Ovary (tissue), 9 donors: ENCODE results near the gene ARSJ. TPM values are rescaled to one million over a fixed set of nuclear protein-coding genes. Genes with fewer than 3 reads are reported as not detected.

Source experiments
- DNase-seq, 5 donors: peaks; one replicate each; pipeline ENCODE4 v3.0.0-alpha.2; 2019 to 2020
- H3K27ac ChIP-seq, 2 donors: fragments of 200-600 bp; one replicate each; pipeline versions ENCODE4 v1.5.1 to v1.8.0; 2019 to 2022
- H3K27me3 ChIP-seq: fragments of 200-600 bp; one replicate; pipeline ENCODE4 v1.8.0; 2022
- H3K36me3 ChIP-seq: fragments of 200-600 bp; sonication (generic); one replicate; pipeline ENCODE4 v1.5.1; 2019
- H3K4me1 ChIP-seq: one replicate; pipeline ENCODE4 v1.8.1; 2013; ENCODE audit warnings: mild to moderate bottlenecking, moderate library complexity; ENCODE audit not compliant: insufficient read depth
- H3K4me3 ChIP-seq: fragments of 200-600 bp; sonication (generic); one replicate; pipeline ENCODE4 v1.5.1; 2017
- H3K9me3 ChIP-seq, 2 donors: fragments of 200-600 bp in 1 of 2; sonication (generic) in 1 of 2; one replicate each; pipeline versions ENCODE4 v1.5.1 to v1.8.1; 2013 to 2019; ENCODE audit warnings: mild to moderate bottlenecking in 1 of 2, moderate library complexity in 1 of 2
- CTCF ChIP-seq, 3 donors: fragments of 450-650 bp in 2 of 3; fragments of 200-600 bp in 1 of 3; IDR thresholded peaks; one replicate each; pipeline versions ENCODE4 v1.5.1 to v1.8.0; 2016 to 2022; ENCODE audit warnings: antibody characterized with exemption in 3 of 3, mild to moderate bottlenecking in 1 of 3
- EP300 ChIP-seq: sonication (generic); formaldehyde crosslinking; IDR thresholded peaks from one replicate; pipeline ENCODE4 v1.6.1; 2017; ENCODE audit warnings: antibody characterized with exemption
- POLR2A ChIP-seq: fragments of 450-650 bp; IDR thresholded peaks from one replicate; pipeline ENCODE4 v1.6.1; 2017; ENCODE audit warnings: antibody characterized with exemption, mild to moderate bottlenecking, moderate library complexity
- WGBS, 3 donors: extraction: QIAGEN DNeasy Blood & Tissue Kit in 1 of 3; methylation state at CpG; one replicate each; pipeline versions ENCODE4 v1.1.5 to v1.1.7; 2013 to 2017; 5-methylcytosine and 5-hydroxymethylcytosine counted together
- intact Hi-C, 4 donors: fragments of 100-400 bp; cut with DNase I; formaldehyde crosslinking; loops; one replicate each; pipeline versions ENCODE4 v1.11.0 to v1.15.1; 2022 to 2023
- polyA plus RNA-seq, 2 donors: library from polyadenylated mRNA; stranded (reverse); fragments of 200-250 nt in 1 of 2; fragments of 350-450 nt in 1 of 2; fragmentation: Illumina TruSeq in 1 of 2; extraction: RNeasy Lipid Tissue Mini Kit (QIAGEN cat#74804) in 1 of 2; gene quantifications; one replicate each; pipeline ENCODE4 v1.2.3, GENCODE V29; 2013 to 2014
- total RNA-seq, 7 donors: library from RNA; depleted of rRNA in 2 of 7; stranded (reverse); fragments of >200 nt in 2 of 7; fragmentation: NEBNext Ultra II Directional in 3 of 7; extraction: Animal tissue kit (Norgen Biotek cat#: 25700) in 3 of 7; gene quantifications; one replicate each; pipeline versions ENCODE4 v1.1.0 to v1.2.4, GENCODE V29; 2016 to 2023
- donor health status: DM: no; HTN: no; CAD: no; lungs with moderate emphysema.
- donor health status: DM: no; HTN: no; CAD: no.
- donor health status: Bipolar disorder and iron deficiency.
- donor health status: DM: yes; HTN: yes; CAD: no.
- donor health status: DM: no; HTN: no; CAD: no.
- donor health status: DM: yes; HTN: yes; CAD: no.

ARSJ gene
- total and polyA plus RNA-seq, 9 donors = 1.3 to 6.7 (median 4.4) TPM

GRCh38 chr4:113996599-113997177, 17.2 kb upstream of the ARSJ start:
- intact Hi-C loops = no loop called here
- Histone ChIP-seq H3K9me3 (no peaks in the 10 kb centered on the region), H3K4me1 (no peaks in the 10 kb centered on the region), H3K27ac (no peak overlapping the region), H3K4me3 (no peak overlapping the region), H3K36me3 (no peaks in the 10 kb centered on the region), H3K27me3 (no peaks in the 10 kb centered on the region)
- TF ChIP-seq EP300 (no peak), POLR2A (no peak), CTCF (IDR thresholded peaks at IDR 0.05) (no peak)
- 83 to 88% (median 84%) methylated on average over 4 of the region's 4 CpGs for WGBS, 3 donors
- no peak for DNase-seq

- intact Hi-C loops = no loop called here
- Histone ChIP-seq H3K4me1 (no peaks in the 10 kb centered on the region), H3K4me3 (no peak overlapping the region), H3K27ac (no peak overlapping the region), H3K9me3 (no peaks in the 10 kb centered on the region), H3K36me3 (no peaks in the 10 kb centered on the region), H3K27me3 (no peaks in the 10 kb centered on the region)
- TF ChIP-seq POLR2A (no peak), EP300 (no peak), CTCF (IDR thresholded peaks at IDR 0.05) (no peak)
- no peak for DNase-seq
Observed at GRCh38 chr4:113993887-113994286, 14.4 kb upstream of the ARSJ start.

GRCh38 chr4:113990886-113991285, 11.4 kb upstream of the ARSJ start:
- Histone ChIP-seq H3K27me3 (no peaks in the 10 kb centered on the region), H3K4me1 (no peaks in the 10 kb centered on the region), H3K4me3 (no peak overlapping the region), H3K9me3 (no peaks in the 10 kb centered on the region), H3K36me3 (no peaks in the 10 kb centered on the region), H3K27ac (no peak overlapping the region)
- WGBS, 3 donors = 67 to 83% (median 69%) methylated on average over 3 of the region's 3 CpGs
- intact Hi-C loops = no loop called here
- no peak for DNase-seq
- TF ChIP-seq EP300 = no peak
- no peak for TF ChIP-seq CTCF (IDR thresholded peaks at IDR 0.05)
- no peak for TF ChIP-seq POLR2A

GRCh38 chr4:113987382-113987941, 8.0 kb upstream of the ARSJ start:
- no peaks in the 10 kb centered on the region for H3K27me3 ChIP-seq
- no peaks in the 10 kb centered on the region for H3K36me3 ChIP-seq
- no peaks in the 10 kb centered on the region for H3K9me3 ChIP-seq
- DNase-seq = no peak
- intact Hi-C loops = no loop called here
- 75 to 86% (median 77%) methylated on average over 3 of the region's 3 CpGs for WGBS, 3 donors
- no peaks in the 10 kb centered on the region for H3K4me1 ChIP-seq
- TF ChIP-seq POLR2A (no peak), EP300 (no peak), CTCF (IDR thresholded peaks at IDR 0.05) (no peak)
- no peak overlapping the region for H3K27ac ChIP-seq
- H3K4me3 ChIP-seq = no peak overlapping the region
